Fibroblast of lung (primary cell): ENCODE measurements around the gene NTRK2. TPM values are rescaled to one million over a fixed set of nuclear protein-coding genes. Genes with fewer than 3 reads are reported as not detected.

Experiments used
- DNase-seq, 2 donors: peaks; one replicate each; pipeline versions ENCODE4 v3.0.0 to v3.0.0-alpha.2; 2010; ENCODE audit warnings: low read depth in 2 of 2
- H2AFZ ChIP-seq: 2 replicates; pipeline ENCODE4 v1.5.1; 2012; ENCODE audit warnings: low read length, control low read depth, inconsistent platforms
- H3K27ac ChIP-seq: 2 replicates; pipeline ENCODE4 v1.5.1; 2011; ENCODE audit warnings: low read length, control low read depth; ENCODE audit not compliant: insufficient read depth
- H3K27me3 ChIP-seq: 2 replicates; pipeline ENCODE4 v1.5.1; 2011; ENCODE audit warnings: mild to moderate bottlenecking, low read length; ENCODE audit not compliant: control insufficient read depth, insufficient read depth
- H3K36me3 ChIP-seq: 2 replicates; pipeline ENCODE4 v1.5.1; 2011; ENCODE audit warnings: low read length; ENCODE audit not compliant: control insufficient read depth, insufficient read depth
- H3K4me1 ChIP-seq: 2 replicates; pipeline ENCODE4 v1.5.1; 2011; ENCODE audit warnings: low read length; ENCODE audit not compliant: control insufficient read depth, insufficient read depth; ENCODE audit errors: extremely low read depth
- H3K4me2 ChIP-seq: 2 replicates; pipeline ENCODE4 v1.5.1; 2011; ENCODE audit warnings: low read length, control low read depth; ENCODE audit not compliant: insufficient read depth; ENCODE audit errors: extremely low read depth
- H3K4me3 ChIP-seq, 4 experiments: fragments of 200-600 bp in 1 of 4; sonication (generic) in 1 of 4; replicated peaks in 1 of 4; 2 replicates each; pipeline ENCODE4 v1.5.1; 2011 to 2016; ENCODE audit warnings: low read length in 4 of 4, low read depth in 3 of 4, mild to moderate bottlenecking in 3 of 4, control low read depth in 2 of 4, inconsistent platforms in 1 of 4, mixed read lengths in 1 of 4; ENCODE audit not compliant: insufficient read depth in 1 of 4; ENCODE audit errors: control extremely low read depth in 1 of 4
- H3K79me2 ChIP-seq: 2 replicates; pipeline ENCODE4 v1.5.1; 2012; ENCODE audit warnings: mild to moderate bottlenecking, low read length, inconsistent platforms; ENCODE audit not compliant: control insufficient read depth, insufficient read depth
- H3K9ac ChIP-seq: 2 replicates; pipeline ENCODE4 v1.5.1; 2011; ENCODE audit warnings: mild to moderate bottlenecking, low read length, control low read depth; ENCODE audit not compliant: insufficient read depth
- H3K9me3 ChIP-seq: 2 replicates; pipeline ENCODE4 v1.5.1; 2012; ENCODE audit warnings: low read depth, low read length; ENCODE audit not compliant: control insufficient read depth, insufficient read depth
- H4K20me1 ChIP-seq: 2 replicates; pipeline ENCODE4 v1.5.1; 2011; ENCODE audit warnings: low read length; ENCODE audit not compliant: control insufficient read depth, insufficient read depth; ENCODE audit errors: extremely low read depth
- CTCF ChIP-seq, 2 donors: IDR thresholded peaks in 1 of 2; conservative IDR thresholded peaks in 1 of 2; 1 replicate in 1 of 2; 2 replicates in 1 of 2; pipeline ENCODE4 v1.5.1; 2011 to 2012; ENCODE audit warnings: low read length in 2 of 2, control low read depth in 1 of 2, inconsistent platforms in 1 of 2, low read depth in 1 of 2, mild to moderate bottlenecking in 1 of 2
- EZH2 ChIP-seq: IDR thresholded peaks from 2 replicates; pipeline ENCODE4 v1.5.1; 2012; ENCODE audit warnings: low read length, control low read depth, mild to moderate bottlenecking; ENCODE audit errors: missing control alignments
- polyA plus RNA-seq, 2 donors: library from polyadenylated mRNA; depleted of rRNA in 1 of 2; stranded (reverse) in 1 of 2; unstranded in 1 of 2; fragments of >200 nt; gene quantifications; 2 replicates each; pipeline ENCODE4 v1.2.1, GENCODE V29; 2011 to 2012; ENCODE audit warnings: missing spikeins in 1 of 2
- total RNA-seq: library from RNA; depleted of rRNA; stranded (reverse); fragments of >200 nt; gene quantifications from 2 replicates; pipeline ENCODE4 v1.2.1, GENCODE V29; 2014

The NTRK2 gene
- total and polyA plus RNA-seq, 2 donors (not counting 1 experiment from before 2014, with no cell fraction given) = 0.66 to 1.1 TPM

DNA sequence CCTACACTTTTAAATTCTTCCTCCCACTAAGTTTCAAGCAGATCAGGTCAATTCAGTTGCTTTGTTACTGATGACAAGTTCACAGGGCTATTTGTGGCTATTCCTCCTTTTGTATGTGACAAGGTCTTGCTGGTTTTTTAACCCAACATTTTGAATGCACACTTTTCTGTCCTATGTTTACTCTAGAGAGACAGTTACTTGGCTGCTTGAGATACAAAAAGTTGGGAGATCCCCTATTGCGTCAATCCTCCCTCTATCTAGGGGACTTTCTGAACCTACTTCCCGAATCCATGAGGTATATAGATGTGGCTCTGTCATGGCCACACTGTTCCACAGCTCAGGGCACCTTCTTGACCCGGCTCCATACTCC lies 386.7 kb downstream of the NTRK2 start:
- no peak overlapping the region for H2AFZ ChIP-seq
- H3K4me3 ChIP-seq = no peak overlapping the region
- TF ChIP-seq EZH2 (no peak), CTCF (conservative IDR thresholded peaks at IDR 0.05 in 1 of 2, IDR thresholded peaks at IDR 0.05 in 1 of 2; ENCODE audit: low read depth in 1 of 2, low read length in 2 of 2) (no peak)
- no peak for DNase-seq
- no peaks in the 10 kb centered on the region for H3K27me3 ChIP-seq
- no peak overlapping the region for H3K27ac ChIP-seq
- no peaks in the 10 kb centered on the region for H3K9me3 ChIP-seq
- H3K4me2 ChIP-seq = no peak overlapping the region
- H3K4me1 ChIP-seq = no peaks in the 10 kb centered on the region
- H3K79me2 ChIP-seq = no peaks in the 10 kb centered on the region
- no peaks in the 10 kb centered on the region for H4K20me1 ChIP-seq
- no peaks in the 10 kb centered on the region for H3K36me3 ChIP-seq
- H3K9ac ChIP-seq = no peak overlapping the region

GRCh38 chr9:85061969-85062368 lies 392.4 kb downstream of the NTRK2 start:
- Histone ChIP-seq H2AFZ (no peak overlapping the region), H3K9me3 (no peaks in the 10 kb centered on the region), H3K79me2 (no peaks in the 10 kb centered on the region), H3K36me3 (no peaks in the 10 kb centered on the region), H3K4me2 (no peak overlapping the region), H3K4me3 (no peak overlapping the region), H3K9ac (no peak overlapping the region), H3K27me3 (no peaks in the 10 kb centered on the region), H3K4me1 (no peaks in the 10 kb centered on the region), H3K27ac (no peak overlapping the region), H4K20me1 (no peaks in the 10 kb centered on the region)
- DNase-seq = no peak
- TF ChIP-seq EZH2 (no peak), CTCF (conservative IDR thresholded peaks at IDR 0.05 in 1 of 2, IDR thresholded peaks at IDR 0.05 in 1 of 2; ENCODE audit: low read depth in 1 of 2, low read length in 2 of 2) (no peak)

- TF ChIP-seq CTCF (conservative IDR thresholded peaks at IDR 0.05 in 1 of 2, IDR thresholded peaks at IDR 0.05 in 1 of 2; ENCODE audit: low read depth in 1 of 2, low read length in 2 of 2) = no peak
- Histone ChIP-seq H4K20me1 (no peaks in the 10 kb centered on the region), H2AFZ (no peak overlapping the region), H3K36me3 (no peaks in the 10 kb centered on the region), H3K27me3 (no peaks in the 10 kb centered on the region), H3K27ac (no peak overlapping the region), H3K4me2 (no peak overlapping the region), H3K4me1 (no peaks in the 10 kb centered on the region), H3K79me2 (no peaks in the 10 kb centered on the region), H3K9me3 (no peaks in the 10 kb centered on the region), H3K9ac (no peak overlapping the region), H3K4me3 (no peak overlapping the region)
- no peak for DNase-seq
Measured at GRCh38 chr9:85062385-85063022, 393.0 kb downstream of the NTRK2 start.
